Psoas muscle (tissue), 8 donors: ENCODE measurements around the gene METTL15. TPM values are rescaled to one million over a fixed set of nuclear protein-coding genes. Genes with fewer than 3 reads are reported as not detected.
"Not testable (repeated sequence)": the region's sequence is repeated elsewhere in the genome, so short reads cannot be mapped to it uniquely, and the experiment has no call there.

Source experiments
- ATAC-seq, 4 donors: fragments of 200-7000 bp; cut with Tn5 transposase; one replicate each; pipeline ENCODE4 v1.9.1; 2020; ENCODE audit warnings: moderate library complexity in 3 of 4, mild to moderate bottlenecking in 2 of 4
- DNase-seq, 2 donors: peaks; one replicate each; pipeline ENCODE4 v3.0.0-alpha.2; 2020
- H3K27ac ChIP-seq: fragments of 200-600 bp; one replicate; pipeline ENCODE4 v1.8.0; 2022
- H3K27me3 ChIP-seq, 3 donors: fragments of 200-600 bp in 1 of 3; one replicate each; pipeline versions ENCODE4 v1.6.1 to v1.8.0; 2013 to 2022; ENCODE audit warnings: low read length in 2 of 3, mild to moderate bottlenecking in 2 of 3, moderate library complexity in 1 of 3; ENCODE audit not compliant: insufficient read depth in 3 of 3
- H3K36me3 ChIP-seq, 2 donors: fragments of 200-600 bp in 1 of 2; one replicate each; pipeline versions ENCODE4 v1.6.1 to v1.8.0; 2013 to 2022; ENCODE audit warnings: low read depth in 1 of 2, mild to moderate bottlenecking in 1 of 2, moderate library complexity in 1 of 2; ENCODE audit not compliant: insufficient read depth in 1 of 2
- H3K4me1 ChIP-seq: fragments of 200-600 bp; one replicate; pipeline ENCODE4 v1.8.0; 2022
- H3K4me3 ChIP-seq: fragments of 200-600 bp; one replicate; pipeline ENCODE4 v1.8.0; 2022; ENCODE audit warnings: mild to moderate bottlenecking
- H3K9me3 ChIP-seq: fragments of 200-600 bp; one replicate; pipeline ENCODE4 v1.8.0; 2022
- WGBS, 3 donors: extraction: QIAGEN DNeasy Blood & Tissue Kit; methylation state at CpG; one replicate each; pipeline versions ENCODE4 v1.1.6 to v1.1.7; 2013; 5-methylcytosine and 5-hydroxymethylcytosine counted together
- intact Hi-C, 2 donors: fragments of 100-400 bp; cut with DNase I; formaldehyde crosslinking; loops; one replicate each; pipeline versions ENCODE4 v1.11.0 to v1.14.2; 2022
- polyA plus RNA-seq, 3 donors: library from polyadenylated mRNA; stranded (reverse); fragments of 200-250 nt; gene quantifications; one replicate each; pipeline ENCODE4 v1.2.3, GENCODE V29; 2013
- total RNA-seq, 4 donors: library from RNA; stranded (reverse); fragmentation: NEBNext Ultra II Directional in 2 of 4; extraction: Animal tissue kit (Norgen Biotek cat#: 25700) in 2 of 4; gene quantifications; one replicate each; pipeline versions ENCODE4 v1.2.1 to v1.2.4, GENCODE V29; 2021 to 2023
- TF ChIP-seq, protein P1 (sequence below): fragments of 200-600 bp; IDR thresholded peaks from one replicate; pipeline ENCODE4 v1.8.0; 2022; ENCODE audit warnings: antibody characterized with exemption
- donor health status: healthy with polysubstance abuse.
- donor health status: DM: no; HTN: no; CAD: no; lungs with moderate emphysema.
- donor health status: Bipolar disorder and iron deficiency.
- donor health status: healthy.
- donor health status: DM: yes; HTN: yes; CAD: no.
- donor health status: DM: no; HTN: no; CAD: no.
- donor health status: DM: no; HTN: no; CAD: no.
- donor health status: DM: yes; HTN: yes; CAD: no.

The METTL15 gene
- total and polyA plus RNA-seq, 7 donors, result 3.6 to 9.5 (median 8.4) TPM

DNA sequence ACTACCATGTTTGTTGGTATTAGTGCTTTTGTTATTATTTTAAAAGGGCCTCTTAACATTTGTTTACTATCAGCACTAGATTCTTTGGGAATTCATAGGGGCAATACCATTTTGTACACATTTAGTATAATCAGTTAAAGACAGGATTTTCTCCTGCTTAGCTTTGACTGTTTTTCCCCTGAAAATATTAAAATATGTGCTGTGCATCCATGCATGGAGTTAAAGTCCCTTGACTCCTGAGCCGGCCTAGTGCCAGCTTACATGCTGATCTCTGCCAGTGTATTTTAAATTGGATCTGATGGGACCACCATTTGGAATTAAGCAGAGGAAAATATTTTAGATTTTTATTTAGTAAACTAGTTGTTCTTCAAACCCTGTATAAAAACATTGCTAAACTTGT, 161.4 kb downstream of the METTL15 start:
- no peaks in the 10 kb centered on the region for H3K36me3 ChIP-seq
- no peaks in the 10 kb centered on the region for H3K9me3 ChIP-seq
- WGBS, 3 donors, result 79 to 86% (median 82%) methylated on average over 1 of the region's 1 CpG
- intact Hi-C loops, result no loop called here
- no peak overlapping the region for H3K4me3 ChIP-seq
- H3K27ac ChIP-seq, result no peak overlapping the region
- ATAC-seq (no peak), DNase-seq (no peak)
- H3K4me1 ChIP-seq, result no peaks in the 10 kb centered on the region
- TF ChIP-seq, protein P1, sequence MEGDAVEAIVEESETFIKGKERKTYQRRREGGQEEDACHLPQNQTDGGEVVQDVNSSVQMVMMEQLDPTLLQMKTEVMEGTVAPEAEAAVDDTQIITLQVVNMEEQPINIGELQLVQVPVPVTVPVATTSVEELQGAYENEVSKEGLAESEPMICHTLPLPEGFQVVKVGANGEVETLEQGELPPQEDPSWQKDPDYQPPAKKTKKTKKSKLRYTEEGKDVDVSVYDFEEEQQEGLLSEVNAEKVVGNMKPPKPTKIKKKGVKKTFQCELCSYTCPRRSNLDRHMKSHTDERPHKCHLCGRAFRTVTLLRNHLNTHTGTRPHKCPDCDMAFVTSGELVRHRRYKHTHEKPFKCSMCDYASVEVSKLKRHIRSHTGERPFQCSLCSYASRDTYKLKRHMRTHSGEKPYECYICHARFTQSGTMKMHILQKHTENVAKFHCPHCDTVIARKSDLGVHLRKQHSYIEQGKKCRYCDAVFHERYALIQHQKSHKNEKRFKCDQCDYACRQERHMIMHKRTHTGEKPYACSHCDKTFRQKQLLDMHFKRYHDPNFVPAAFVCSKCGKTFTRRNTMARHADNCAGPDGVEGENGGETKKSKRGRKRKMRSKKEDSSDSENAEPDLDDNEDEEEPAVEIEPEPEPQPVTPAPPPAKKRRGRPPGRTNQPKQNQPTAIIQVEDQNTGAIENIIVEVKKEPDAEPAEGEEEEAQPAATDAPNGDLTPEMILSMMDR, result no peak
- H3K27me3 ChIP-seq, result no peaks in the 10 kb centered on the region

DNA sequence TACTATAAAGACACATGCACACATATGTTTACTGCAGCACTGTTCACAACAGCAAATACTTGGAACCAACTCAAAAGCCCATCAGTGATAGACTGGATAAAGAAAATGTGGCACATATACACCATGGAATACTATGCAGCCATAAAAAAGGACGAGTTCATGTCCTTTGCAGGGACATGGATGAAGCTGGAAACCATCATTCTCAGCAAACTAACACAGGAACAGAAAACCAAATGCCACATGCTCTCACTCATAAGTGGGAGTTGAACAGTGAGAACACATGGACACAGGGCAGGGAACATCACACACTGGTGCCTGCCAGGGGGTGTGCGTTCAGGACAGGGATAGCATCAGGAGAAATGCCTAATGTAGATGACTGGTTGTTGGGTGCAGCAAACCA, 164.1 kb downstream of the METTL15 start:
- H3K27me3 ChIP-seq, H3K4me1 ChIP-seq, H3K9me3 ChIP-seq, intact Hi-C loops, H3K4me3 ChIP-seq, H3K36me3 ChIP-seq, H3K27ac ChIP-seq, DNase-seq, ATAC-seq: not testable (repeated sequence)
- 96 to 100% (median 100%) methylated on average over 2 of the region's 2 CpGs for WGBS, 3 donors

DNA sequence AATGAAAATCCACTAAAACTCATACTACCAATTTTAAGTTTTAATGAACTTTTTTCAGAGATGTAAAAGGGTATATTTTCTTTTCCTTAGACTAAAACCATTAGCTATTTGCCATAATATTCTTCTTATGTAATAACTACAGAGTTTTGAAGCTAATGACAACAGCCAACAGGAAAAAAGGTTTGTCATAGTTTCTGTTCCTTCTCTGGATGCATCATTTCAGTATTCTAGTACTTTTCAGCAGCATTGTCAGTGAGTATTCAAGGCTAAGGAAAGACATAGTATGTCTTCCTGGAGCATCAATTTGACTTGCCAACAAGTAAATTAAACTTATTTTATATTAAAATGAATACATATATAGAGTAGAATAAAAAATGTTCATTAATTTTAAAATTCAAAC, 166.0 kb downstream of the METTL15 start:
- intact Hi-C loops, result no loop called here
- Histone ChIP-seq H3K4me3 (no peak overlapping the region), H3K27me3 (no peaks in the 10 kb centered on the region), H3K36me3 (no peaks in the 10 kb centered on the region), H3K4me1 (no peaks in the 10 kb centered on the region), H3K9me3 (no peaks in the 10 kb centered on the region), H3K27ac (no peak overlapping the region)
- ATAC-seq (no peak), DNase-seq (no peak)
- TF ChIP-seq, protein P1, result no peak

DNA sequence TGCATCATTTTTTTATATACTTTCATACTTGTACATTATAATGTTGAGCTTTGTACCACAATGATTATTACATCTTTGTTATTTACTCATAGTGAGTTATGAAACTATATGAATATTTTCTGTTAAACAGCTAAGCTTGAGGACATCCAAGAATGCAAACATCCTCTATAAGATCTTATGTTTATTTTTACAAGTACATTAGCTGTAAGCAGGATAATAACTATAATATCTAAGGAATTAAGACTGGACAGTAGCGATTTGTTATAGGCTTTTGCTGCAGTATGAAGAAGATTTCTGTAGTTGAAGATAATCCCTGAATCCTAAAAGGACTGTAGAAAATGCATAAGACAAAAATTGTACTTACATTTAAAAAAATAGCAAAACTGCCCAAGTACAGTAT, 176.0 kb downstream of the METTL15 start:
- no peak for DNase-seq

DNA sequence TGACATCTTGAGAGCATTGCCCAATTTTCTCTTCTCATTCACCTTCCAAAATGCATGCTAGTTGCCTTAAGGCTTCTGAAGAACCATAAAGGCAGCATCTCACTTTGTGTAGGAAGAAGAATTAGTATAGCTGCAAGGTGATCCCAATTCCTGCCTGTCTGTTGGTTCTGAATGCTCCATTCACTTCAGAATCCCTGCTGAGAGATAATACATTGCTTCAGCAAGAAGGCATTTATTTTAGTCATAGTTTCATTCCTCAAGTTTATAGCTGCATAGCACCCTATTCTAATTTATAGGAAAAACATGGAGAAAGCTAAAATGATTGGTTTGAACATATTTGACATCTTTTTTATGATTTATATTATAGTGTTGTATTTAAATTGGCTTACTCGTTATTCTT, 181.3 kb downstream of the METTL15 start:
- DNase-seq (no peak), ATAC-seq (no peak)
- H3K9me3 ChIP-seq, result no peaks in the 10 kb centered on the region
- peaks cover 0 to 13% of the 10 kb centered on the region in 2 donors for H3K36me3 ChIP-seq
- no peak overlapping the region for H3K27ac ChIP-seq
- TF ChIP-seq, protein P1, result no peak
- intact Hi-C loops, result no loop called here
- H3K27me3 ChIP-seq, result no peaks in the 10 kb centered on the region
- 92 to 94% (median 93%) methylated on average over 1 of the region's 1 CpG for WGBS, 3 donors
- H3K4me1 ChIP-seq, result no peaks in the 10 kb centered on the region
- H3K4me3 ChIP-seq, result no peak overlapping the region

More for the DNA sequence above, 176.0 kb downstream of the METTL15 start:
- Histone ChIP-seq H3K9me3 (no peaks in the 10 kb centered on the region), H3K36me3 (no peaks in the 10 kb centered on the region), H3K27ac (no peak overlapping the region), H3K27me3 (no peaks in the 10 kb centered on the region), H3K4me1 (no peaks in the 10 kb centered on the region), H3K4me3 (no peak overlapping the region)
- TF ChIP-seq, protein P1, result no peak
- no peak for ATAC-seq
- intact Hi-C loops, result no loop called here
- WGBS, 3 donors, result 96 to 100% (median 98%) methylated on average over 1 of the region's 1 CpG

DNA sequence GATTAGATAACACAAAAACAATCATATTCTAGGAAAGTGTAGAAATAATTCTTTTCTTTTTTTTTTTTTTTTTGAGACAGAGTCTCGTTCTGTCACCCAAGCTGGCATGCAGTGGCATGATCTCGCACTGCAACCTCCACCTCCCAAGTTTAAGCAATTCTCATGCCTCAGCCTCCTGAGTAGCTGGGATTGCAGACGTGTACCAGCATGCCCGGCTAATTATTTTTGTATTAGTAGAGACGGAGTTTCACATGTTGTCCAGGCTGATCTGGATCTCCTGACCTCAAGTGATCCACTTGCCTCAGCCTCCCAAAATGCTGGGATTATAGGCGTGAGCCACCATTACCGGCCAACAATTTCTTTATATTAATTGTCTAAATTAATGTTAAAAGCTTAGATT, 182.8 kb downstream of the METTL15 start:
- DNase-seq, H3K4me3 ChIP-seq, H3K27ac ChIP-seq, H3K27me3 ChIP-seq, H3K4me1 ChIP-seq, H3K9me3 ChIP-seq, ATAC-seq, intact Hi-C loops: not testable (repeated sequence)
- 92 to 96% (median 93%) methylated on average over 7 of the region's 7 CpGs for WGBS, 3 donors
- peaks cover 0 to 13% of the 10 kb centered on the region in 2 donors for H3K36me3 ChIP-seq
